Right lobe of liver (tissue), 6 donors: ENCODE measurements around the gene SH3RF2. TPM values are rescaled to one million over a fixed set of nuclear protein-coding genes. Genes with fewer than 3 reads are reported as not detected.

Experiments used
- ATAC-seq, 4 donors: fragments of 200-7000 bp; cut with Tn5 transposase; one replicate each; pipeline ENCODE4 v1.9.1; 2020; ENCODE audit warnings: mild to moderate bottlenecking in 4 of 4, moderate library complexity in 4 of 4
- DNase-seq, 3 donors: peaks; one replicate each; pipeline ENCODE4 v3.0.0-alpha.2; 2020
- H3K27ac ChIP-seq, 3 donors: fragments of 200-600 bp; one replicate each; pipeline ENCODE4 v1.8.0; 2022
- H3K27me3 ChIP-seq, 2 donors: fragments of 200-600 bp; one replicate each; pipeline ENCODE4 v1.8.0; 2022
- H3K36me3 ChIP-seq, 4 donors: fragments of 200-600 bp; sonication (generic) in 1 of 4; one replicate each; pipeline versions ENCODE4 v1.5.1 to v1.8.0; 2017 to 2022; ENCODE audit warnings: control low read depth in 1 of 4
- H3K4me1 ChIP-seq, 4 donors: fragments of 200-600 bp; sonication (generic) in 1 of 4; one replicate each; pipeline versions ENCODE4 v1.5.1 to v1.8.0; 2017 to 2022; ENCODE audit warnings: control low read depth in 1 of 4
- H3K4me3 ChIP-seq, 3 donors: fragments of 200-600 bp; one replicate each; pipeline ENCODE4 v1.8.0; 2022
- H3K9me3 ChIP-seq, 4 donors: fragments of 200-600 bp; sonication (generic) in 1 of 4; one replicate each; pipeline versions ENCODE4 v1.5.1 to v1.8.0; 2017 to 2022; ENCODE audit warnings: control low read depth in 1 of 4
- POLR2A ChIP-seq: fragments of 450-650 bp; IDR thresholded peaks from one replicate; pipeline ENCODE4 v1.6.1; 2017; ENCODE audit warnings: antibody characterized with exemption, mild to moderate bottlenecking
- WGBS: methylation state at CpG from one replicate; pipeline ENCODE4 v1.1.6; 2018; ENCODE audit warnings: low coverage, low lambda C conversion rate; ENCODE audit not compliant: insufficient coverage; ENCODE audit errors: missing lambda C conversion rate; 5-methylcytosine and 5-hydroxymethylcytosine counted together
- intact Hi-C, 2 donors: fragments of 100-400 bp; cut with DNase I; formaldehyde crosslinking; loops; one replicate each; pipeline versions ENCODE4 v1.11.2 to v1.14.1; 2022
- total RNA-seq, 6 experiments: library from RNA; depleted of rRNA in 2 of 6; stranded (reverse); fragments of >200 nt in 2 of 6; fragmentation: NEBNext Ultra II Directional in 3 of 6; extraction: Animal tissue kit (Norgen Biotek cat#: 25700) in 3 of 6; gene quantifications; one replicate each; pipeline versions ENCODE4 v1.1.0 to v1.2.4, GENCODE V29; 2016 to 2023
- TF ChIP-seq, protein P1 (sequence below), 4 donors: fragments of 200-600 bp in 3 of 4; fragments of 450-650 bp in 1 of 4; IDR thresholded peaks; one replicate each; pipeline versions ENCODE4 v1.5.1 to v1.8.0; 2016 to 2022; ENCODE audit warnings: antibody characterized with exemption in 4 of 4, mild to moderate bottlenecking in 2 of 4
- donor health status: DM: no; HTN: yes; CAD: no.
- donor health status: DM: no; HTN: no; CAD: no.
- donor health status: DM: no; HTN: no; CAD: no.
- donor health status: DM: no; HTN: yes; CAD: no.
- donor health status: DM: no; HTN: yes; CAD: no.

SH3RF2 gene
- total RNA-seq, 6 experiments from 2014 or later: 2.7 to 20.6 (median 5.8) TPM

DNA sequence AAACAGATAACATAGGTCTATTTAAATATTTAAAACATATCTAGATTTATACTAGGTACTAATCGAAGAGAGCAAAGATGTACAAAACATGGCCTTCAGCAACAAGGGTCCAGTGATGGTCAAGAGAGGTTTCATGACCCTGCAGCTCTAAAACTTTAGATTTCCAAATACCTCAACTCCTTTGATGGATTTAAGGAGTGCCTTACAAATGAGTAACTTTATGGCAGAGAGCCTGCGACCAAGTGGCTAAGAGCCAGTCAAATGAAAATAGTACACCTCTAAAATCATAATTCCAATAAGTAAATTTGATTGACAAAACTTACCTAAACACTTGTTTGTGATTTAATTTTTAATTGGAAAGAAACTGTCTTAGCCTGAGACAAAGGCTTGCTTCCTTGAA, 4.7 kb upstream of the SH3RF2 start:
- TF ChIP-seq, protein P1, sequence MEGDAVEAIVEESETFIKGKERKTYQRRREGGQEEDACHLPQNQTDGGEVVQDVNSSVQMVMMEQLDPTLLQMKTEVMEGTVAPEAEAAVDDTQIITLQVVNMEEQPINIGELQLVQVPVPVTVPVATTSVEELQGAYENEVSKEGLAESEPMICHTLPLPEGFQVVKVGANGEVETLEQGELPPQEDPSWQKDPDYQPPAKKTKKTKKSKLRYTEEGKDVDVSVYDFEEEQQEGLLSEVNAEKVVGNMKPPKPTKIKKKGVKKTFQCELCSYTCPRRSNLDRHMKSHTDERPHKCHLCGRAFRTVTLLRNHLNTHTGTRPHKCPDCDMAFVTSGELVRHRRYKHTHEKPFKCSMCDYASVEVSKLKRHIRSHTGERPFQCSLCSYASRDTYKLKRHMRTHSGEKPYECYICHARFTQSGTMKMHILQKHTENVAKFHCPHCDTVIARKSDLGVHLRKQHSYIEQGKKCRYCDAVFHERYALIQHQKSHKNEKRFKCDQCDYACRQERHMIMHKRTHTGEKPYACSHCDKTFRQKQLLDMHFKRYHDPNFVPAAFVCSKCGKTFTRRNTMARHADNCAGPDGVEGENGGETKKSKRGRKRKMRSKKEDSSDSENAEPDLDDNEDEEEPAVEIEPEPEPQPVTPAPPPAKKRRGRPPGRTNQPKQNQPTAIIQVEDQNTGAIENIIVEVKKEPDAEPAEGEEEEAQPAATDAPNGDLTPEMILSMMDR (IDR thresholded peaks at IDR 0.05): no peak
- no peak for TF ChIP-seq POLR2A
- no peak for DNase-seq
- Histone ChIP-seq H3K27me3 (no peaks in the 10 kb centered on the region), H3K9me3 (no peaks in the 10 kb centered on the region), H3K27ac (no peak overlapping the region), H3K4me3 (no peak overlapping the region), H3K36me3 (no peaks in the 10 kb centered on the region), H3K4me1 (peaks cover 0 to 8% (median 2%) of the 10 kb centered on the region in 4 donors)
- intact Hi-C loops: no loop called here
- no peak for ATAC-seq
- 54% methylated on average over 2 of the region's 2 CpGs for WGBS

GRCh38 chr5:145934276-145934675, 2.1 kb upstream of the SH3RF2 start:
- peaks cover 0 to 24% (median 2%) of the 10 kb centered on the region in 4 donors for H3K4me1 ChIP-seq
- H3K27me3 ChIP-seq: no peaks in the 10 kb centered on the region
- TF ChIP-seq, protein P1 (IDR thresholded peaks at IDR 0.05): no peak
- TF ChIP-seq POLR2A: no peak
- H3K27ac ChIP-seq: no peak overlapping the region
- no peaks in the 10 kb centered on the region for H3K9me3 ChIP-seq
- intact Hi-C loops: no loop called here
- no peaks in the 10 kb centered on the region for H3K36me3 ChIP-seq
- no peak for DNase-seq
- no peak for ATAC-seq
- no peak overlapping the region for H3K4me3 ChIP-seq
- WGBS: 81% methylated on average over 5 of the region's 5 CpGs

- intact Hi-C loops: no loop called here
- H3K36me3 ChIP-seq: no peaks in the 10 kb centered on the region
- ATAC-seq (peak; percentile 51 to 64 (median 52)), DNase-seq (peak; percentile 27 to 62 (median 53))
- H3K27ac ChIP-seq: peak overlapping the region in 2 of 3 donors; percentile 37 to 77
- no peaks in the 10 kb centered on the region for H3K9me3 ChIP-seq
- TF ChIP-seq, protein P1 (IDR thresholded peaks at IDR 0.05): no peak
- TF ChIP-seq POLR2A: no peak
- peaks cover 0 to 38% (median 5%) of the 10 kb centered on the region in 4 donors for H3K4me1 ChIP-seq
- H3K27me3 ChIP-seq: no peaks in the 10 kb centered on the region
- H3K4me3 ChIP-seq: peak overlapping the region in 2 of 3 donors; percentile 58 to 73
- 42% methylated on average over 20 of the region's 23 CpGs for WGBS
Measured at GRCh38 chr5:145937432-145938250, 1.3 kb downstream of the SH3RF2 start.

- DNase-seq: no peak
- H3K27ac ChIP-seq: no peak overlapping the region
- TF ChIP-seq POLR2A: no peak
- TF ChIP-seq, protein P1 (IDR thresholded peaks at IDR 0.05): no peak
- H3K27me3 ChIP-seq: no peaks in the 10 kb centered on the region
- no peak for ATAC-seq
- 43% methylated on average over 10 of the region's 11 CpGs for WGBS
- no peaks in the 10 kb centered on the region for H3K36me3 ChIP-seq
- peak overlapping the region in 1 of 3 donors; percentile 58 for H3K4me3 ChIP-seq
- H3K4me1 ChIP-seq: peaks cover 0 to 49% (median 11%) of the 10 kb centered on the region in 4 donors
- intact Hi-C loops: no loop called here
- H3K9me3 ChIP-seq: no peaks in the 10 kb centered on the region
Measured at GRCh38 chr5:145938776-145939539, 2.6 kb downstream of the SH3RF2 start.
